GM18517 (cell line): ENCODE data around the gene DPF3.

Experiments used
- ATAC-seq: cut with Tn5 transposase; IDR thresholded peaks from one replicate; pipeline ENCODE4 v1.9.1; 2021; ENCODE audit warnings: mild to moderate bottlenecking, moderate library complexity; ENCODE audit not compliant: unreplicated experiment

The DPF3 gene

GRCh38 chr14:72621387-72622065, 272.4 kb downstream of the DPF3 start:
- no peak for ATAC-seq

GRCh38 chr14:72619881-72620280, 274.0 kb downstream of the DPF3 start:
- no peak for ATAC-seq

GRCh38 chr14:72619111-72619571, 274.8 kb downstream of the DPF3 start:
- ATAC-seq: no peak

- no peak for ATAC-seq
Observed at GRCh38 chr14:72618424-72618823, 275.5 kb downstream of the DPF3 start.

GRCh38 chr14:72617391-72618031, 276.4 kb downstream of the DPF3 start:
- no peak for ATAC-seq

- ATAC-seq: no peak
Observed at GRCh38 chr14:72616811-72617210, 277.1 kb downstream of the DPF3 start.

- no peak for ATAC-seq
Observed at GRCh38 chr14:72616294-72616693, 277.6 kb downstream of the DPF3 start.

GRCh38 chr14:72615451-72616121, 278.3 kb downstream of the DPF3 start:
- ATAC-seq: no peak

- ATAC-seq: no peak
Observed at GRCh38 chr14:72614891-72615415, 278.9 kb downstream of the DPF3 start.

GRCh38 chr14:72614365-72614764, 279.5 kb downstream of the DPF3 start:
- ATAC-seq: no peak

GRCh38 chr14:72613975-72614319, 280.0 kb downstream of the DPF3 start:
- no peak for ATAC-seq

- no peak for ATAC-seq
Observed at GRCh38 chr14:72613231-72613974, 280.5 kb downstream of the DPF3 start.

- no peak for ATAC-seq
Observed at GRCh38 chr14:72612041-72612440, 281.9 kb downstream of the DPF3 start.

- ATAC-seq: no peak
Observed at GRCh38 chr14:72611506-72611905, 282.4 kb downstream of the DPF3 start.

- no peak for ATAC-seq
Observed at GRCh38 chr14:72610831-72611200, 283.1 kb downstream of the DPF3 start.

GRCh38 chr14:72610096-72610830, 283.6 kb downstream of the DPF3 start:
- no peak for ATAC-seq

GRCh38 chr14:72609205-72609916, 284.5 kb downstream of the DPF3 start:
- ATAC-seq: no peak

- ATAC-seq: no peak
Observed at GRCh38 chr14:72608391-72609204, 285.3 kb downstream of the DPF3 start.
